ENCODE results near the gene MECR. TPM values are rescaled to one million over a fixed set of nuclear protein-coding genes. Genes with fewer than 3 reads are reported as not detected.

Gene MECR
- total and polyA plus RNA-seq, 8 donors: 8.9 to 47.8 (median 17.8) TPM

- H3K9me3 ChIP-seq: no peaks in the 10 kb centered on the region
- peaks cover 0 to 6% (median under 1%) of the 10 kb centered on the region in 4 donors for H3K4me1 ChIP-seq
- TF ChIP-seq CTCF (IDR thresholded peaks at IDR 0.05) (no peak), POLR2AphosphoS5 (IDR thresholded peaks at IDR 0.05) (no peak), POLR2A (IDR thresholded peaks at IDR 0.05) (no peak), EP300 (IDR thresholded peaks at IDR 0.05) (no peak)
- H3K4me3 ChIP-seq: no peak overlapping the region
- no peak for DNase-seq
- 57 to 82% (median 69%) methylated on average over 3 of the region's 3 CpGs for WGBS, 5 donors
- H3K27me3 ChIP-seq: no peaks in the 10 kb centered on the region
- no peak overlapping the region for H3K27ac ChIP-seq
- H3K36me3 ChIP-seq: peaks cover 0 to 47% (median 30%) of the 10 kb centered on the region in 4 donors
- intact Hi-C loops (cut with DNase I; ENCODE audit: low total_unique reads): no loop called here
Observed at GRCh38 chr1:29278124-29278523, 47.4 kb upstream of the MECR start.

GRCh38 chr1:29275435-29275834, 44.7 kb upstream of the MECR start:
- H3K27ac ChIP-seq: no peak overlapping the region
- no peak overlapping the region for H3K4me3 ChIP-seq
- H3K27me3 ChIP-seq: no peaks in the 10 kb centered on the region
- peaks cover 0 to 47% (median 30%) of the 10 kb centered on the region in 4 donors for H3K36me3 ChIP-seq
- TF ChIP-seq EP300 (IDR thresholded peaks at IDR 0.05) (no peak), POLR2A (IDR thresholded peaks at IDR 0.05) (no peak), POLR2AphosphoS5 (IDR thresholded peaks at IDR 0.05) (no peak), CTCF (IDR thresholded peaks at IDR 0.05) (no peak)
- intact Hi-C loops (cut with DNase I; ENCODE audit: low total_unique reads): no loop called here
- peaks cover 6 to 18% (median 16%) of the 10 kb centered on the region in 4 donors for H3K4me1 ChIP-seq
- DNase-seq: no peak
- WGBS, 5 donors: 90 to 94% (median 92%) methylated on average over 14 of the region's 14 CpGs
- no peaks in the 10 kb centered on the region for H3K9me3 ChIP-seq

GRCh38 chr1:29272147-29272907, 41.6 kb upstream of the MECR start:
- peak in 1 of 2 donors; percentile 13 for DNase-seq
- H3K4me1 ChIP-seq: peaks cover 6 to 18% (median 16%) of the 10 kb centered on the region in 4 donors
- TF ChIP-seq POLR2A (IDR thresholded peaks at IDR 0.05) (no peak), POLR2AphosphoS5 (IDR thresholded peaks at IDR 0.05) (no peak), EP300 (IDR thresholded peaks at IDR 0.05) (no peak), CTCF (IDR thresholded peaks at IDR 0.05) (no peak)

GRCh38 chr1:29271724-29272123, 41.0 kb upstream of the MECR start:
- Histone ChIP-seq H3K27me3 (no peaks in the 10 kb centered on the region), H3K4me3 (no peak overlapping the region)

More at GRCh38 chr1:29272147-29272907, 41.6 kb upstream of the MECR start:
- no peak overlapping the region for H3K4me3 ChIP-seq
- WGBS, 5 donors: 75 to 83% (median 80%) methylated on average over 6 of the region's 6 CpGs
- H3K27ac ChIP-seq: no peak overlapping the region
- no peaks in the 10 kb centered on the region for H3K9me3 ChIP-seq
- intact Hi-C loops (cut with DNase I; ENCODE audit: low total_unique reads): no loop called here
- peaks cover 0 to 26% (median 17%) of the 10 kb centered on the region in 4 donors for H3K36me3 ChIP-seq
- no peaks in the 10 kb centered on the region for H3K27me3 ChIP-seq

More at GRCh38 chr1:29271724-29272123, 41.0 kb upstream of the MECR start:
- intact Hi-C loops (cut with DNase I; ENCODE audit: low total_unique reads): no loop called here
- TF ChIP-seq CTCF (IDR thresholded peaks at IDR 0.05) (no peak), POLR2A (IDR thresholded peaks at IDR 0.05) (no peak), POLR2AphosphoS5 (IDR thresholded peaks at IDR 0.05) (no peak), EP300 (IDR thresholded peaks at IDR 0.05) (no peak)
- Histone ChIP-seq H3K36me3 (peaks cover 0 to 20% (median 12%) of the 10 kb centered on the region in 4 donors), H3K27ac (peak overlapping the region in 1 of 5 donors; percentile 7), H3K4me1 (peaks cover 6 to 18% (median 16%) of the 10 kb centered on the region in 4 donors), H3K9me3 (no peaks in the 10 kb centered on the region)
- peak; percentile 87 to 92 for DNase-seq
- 7 to 14% (median 10%) methylated on average over 7 of the region's 7 CpGs for WGBS, 5 donors
